GM10847 (cell line): ENCODE data around the gene PSMA2.

Experiments
- POLR2A ChIP-seq: IDR thresholded peaks from 2 replicates; pipeline ENCODE4 v1.6.1; 2011; ENCODE audit not compliant: insufficient read length; ENCODE audit errors: extremely low read depth

Gene PSMA2

DNA sequence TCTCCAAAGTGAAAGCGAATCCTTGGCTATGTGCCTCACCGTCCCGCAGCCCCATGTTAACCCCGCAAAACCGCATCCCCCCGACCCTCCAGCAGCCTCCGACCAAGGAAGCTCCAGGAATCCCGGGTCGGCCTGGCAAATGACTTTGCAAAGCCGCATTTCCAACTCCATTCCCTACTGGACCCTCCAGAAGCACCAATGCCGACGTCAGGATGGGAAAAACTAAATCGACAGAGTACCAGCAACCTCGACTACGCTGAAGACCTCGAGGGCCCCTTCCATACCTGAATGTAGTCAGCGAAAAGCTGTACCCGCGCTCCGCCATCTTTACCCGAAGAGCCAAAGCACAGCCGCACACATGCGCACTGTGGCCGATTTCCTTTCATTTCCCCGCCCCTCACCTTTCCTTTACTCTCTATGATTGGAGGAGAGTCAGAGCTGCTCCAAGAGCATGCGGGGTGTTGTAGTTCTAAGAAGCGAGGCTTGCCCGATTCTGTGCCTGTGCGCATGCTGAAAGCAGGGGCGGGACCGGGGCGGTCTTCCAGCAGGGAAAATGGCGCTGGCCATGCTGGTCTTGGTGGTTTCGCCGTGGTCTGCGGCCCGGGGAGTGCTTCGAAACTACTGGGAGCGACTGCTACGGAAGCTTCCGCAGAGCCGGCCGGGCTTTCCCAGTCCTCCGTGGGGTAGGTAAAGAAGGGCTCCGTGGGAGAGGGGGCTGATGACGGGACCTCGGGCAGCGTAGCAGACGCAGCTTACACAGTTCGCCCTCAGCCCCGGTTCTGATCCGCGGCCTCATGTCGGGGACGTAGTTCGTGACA, at the start of gene PSMA2, which contains the start of gene MRPL32:
Gene PSMA2 (minus strand): TSS at position 341 of the 818 bp plus-strand sequence. CDS start 16 bp downstream, at position 325.
Gene MRPL32 (plus strand): TSS at position 543 of the 818 bp plus-strand sequence. CDS start 11 bp downstream, at position 554.
- TF ChIP-seq POLR2A = peak; percentile 71

DNA sequence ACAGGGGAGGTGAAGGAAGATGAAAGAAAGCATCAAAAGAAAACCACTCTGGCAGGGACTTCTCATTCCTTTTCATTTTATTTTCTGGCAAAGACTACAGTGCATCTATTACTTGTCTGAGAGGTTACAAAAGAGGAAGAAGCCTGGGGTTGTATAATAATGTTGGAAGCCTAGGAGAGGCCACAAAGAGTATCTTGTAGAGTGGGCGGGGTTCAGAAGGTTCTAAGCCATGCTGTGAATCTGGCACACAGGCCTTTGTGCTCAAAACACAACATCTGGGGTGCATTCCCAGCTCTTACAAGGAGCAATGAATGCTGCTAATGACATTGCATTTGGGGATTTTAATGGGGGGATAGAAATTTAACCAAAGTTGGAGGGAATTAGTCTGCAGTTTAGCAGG, 49.6 kb upstream of the PSMA2 start:
- no peak for TF ChIP-seq POLR2A

DNA sequence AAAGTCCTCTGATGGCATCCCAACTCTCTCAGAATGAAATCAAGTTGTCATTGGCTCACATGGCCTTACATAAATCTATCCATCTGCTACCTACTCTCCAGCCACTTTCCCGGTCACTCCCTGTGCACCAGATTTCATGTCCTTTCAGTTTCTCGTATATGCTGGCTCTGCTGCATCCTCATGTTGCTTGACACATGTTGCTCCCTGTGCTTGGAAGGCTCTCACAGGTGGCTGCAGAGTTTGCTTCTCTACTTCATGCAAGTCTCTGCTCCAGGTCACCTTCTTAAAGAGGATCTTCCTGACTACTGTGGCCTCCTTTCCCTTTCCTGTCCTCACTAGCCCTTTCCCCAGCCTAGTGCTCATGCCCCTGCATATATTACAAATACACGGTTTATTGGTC, 48.5 kb upstream of the PSMA2 start:
- TF ChIP-seq POLR2A = no peak

DNA sequence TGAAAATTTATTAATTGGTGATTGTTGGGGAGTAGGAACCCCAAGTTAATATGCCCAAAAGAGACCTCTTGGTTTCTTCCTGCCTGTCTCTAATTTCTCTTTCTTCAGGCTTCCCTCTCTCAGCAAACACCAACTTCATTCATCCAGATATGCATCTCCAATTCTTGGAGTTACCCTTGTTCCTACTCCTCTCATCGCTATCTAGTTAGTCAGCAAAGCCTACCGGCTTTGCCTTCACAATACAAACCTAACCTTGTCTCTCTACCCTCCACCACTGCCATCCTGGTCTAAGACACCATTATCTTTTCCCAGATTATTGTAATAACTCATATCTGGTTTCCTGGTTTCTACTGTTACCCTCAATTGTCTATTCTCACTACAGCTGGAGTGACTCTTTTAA, 48.1 kb upstream of the PSMA2 start:
- no peak for TF ChIP-seq POLR2A

DNA sequence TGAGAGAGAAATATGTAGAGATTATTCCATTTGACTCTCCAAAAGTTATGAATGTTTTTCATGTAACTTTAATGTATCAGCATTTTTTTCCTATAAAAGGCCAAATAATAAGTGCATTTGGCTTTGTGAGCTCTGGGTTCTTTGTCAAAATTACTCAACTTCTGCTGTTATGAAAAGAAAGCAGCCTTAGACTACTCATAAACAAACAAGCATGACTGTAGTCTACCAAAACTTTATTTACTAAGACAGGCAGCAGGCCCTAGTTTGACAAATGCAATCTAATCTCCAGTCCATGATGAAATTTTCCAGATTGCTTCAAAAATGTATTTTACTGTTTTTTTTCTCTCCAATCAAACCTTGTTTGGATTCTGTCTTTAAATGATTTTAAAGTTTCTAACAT, 46.5 kb upstream of the PSMA2 start:
- no peak for TF ChIP-seq POLR2A

DNA sequence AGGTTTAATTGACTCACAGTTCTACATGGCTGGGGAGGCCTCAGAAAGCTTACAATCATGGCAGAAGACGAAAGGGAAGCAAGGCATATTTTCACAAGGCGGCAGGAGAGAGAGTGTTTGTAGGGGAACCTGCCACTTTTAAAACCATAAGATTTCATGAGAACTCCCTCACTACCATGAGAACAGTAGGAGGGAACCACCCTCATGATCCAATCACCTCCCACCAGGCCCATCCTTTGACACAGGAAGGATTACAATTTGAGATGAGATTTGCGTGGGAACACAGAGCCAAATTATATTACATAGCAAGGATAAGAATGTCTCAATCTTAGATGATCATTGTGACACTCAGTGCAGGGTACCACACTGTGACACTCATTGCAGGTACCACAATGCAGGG, 44.4 kb upstream of the PSMA2 start:
- no peak for TF ChIP-seq POLR2A

DNA sequence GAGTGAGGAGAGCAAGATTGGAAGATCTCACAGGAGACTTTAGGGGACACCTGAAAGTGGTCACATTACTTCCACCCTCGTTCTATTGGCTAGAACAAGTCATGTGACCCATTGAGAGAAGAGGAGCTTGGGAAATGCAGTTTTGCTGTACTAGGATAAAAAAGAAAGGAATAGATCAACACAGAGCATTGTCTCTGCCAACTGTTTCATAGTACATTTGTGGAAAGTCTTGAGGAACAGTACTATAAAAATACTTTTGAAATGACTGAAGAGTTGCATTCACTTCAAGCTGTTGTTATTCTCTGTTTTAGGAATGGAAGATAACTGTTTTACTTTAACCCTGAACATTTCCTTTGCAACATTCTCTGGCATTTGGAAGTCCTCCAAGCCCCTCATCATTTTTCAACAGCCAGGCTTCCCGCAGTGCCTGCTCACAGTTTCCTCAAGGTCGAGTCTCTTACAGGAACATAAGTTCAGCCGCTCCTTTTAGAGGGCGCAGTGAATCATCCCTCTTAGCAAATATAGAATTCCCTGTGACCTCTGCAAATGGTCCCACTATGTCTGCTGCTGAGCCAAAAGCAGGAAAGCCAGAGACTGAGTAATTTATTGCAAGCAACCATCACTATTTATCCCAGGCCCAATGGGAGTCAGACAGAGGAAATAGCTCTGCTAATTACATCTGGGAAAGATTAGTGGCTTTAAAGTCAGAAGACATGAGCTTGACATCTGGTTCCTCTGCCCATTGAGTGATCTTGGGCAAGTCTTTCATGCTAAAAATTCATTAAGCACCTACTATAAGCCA, 40.9 kb upstream of the PSMA2 start:
- TF ChIP-seq POLR2A = no peak

DNA sequence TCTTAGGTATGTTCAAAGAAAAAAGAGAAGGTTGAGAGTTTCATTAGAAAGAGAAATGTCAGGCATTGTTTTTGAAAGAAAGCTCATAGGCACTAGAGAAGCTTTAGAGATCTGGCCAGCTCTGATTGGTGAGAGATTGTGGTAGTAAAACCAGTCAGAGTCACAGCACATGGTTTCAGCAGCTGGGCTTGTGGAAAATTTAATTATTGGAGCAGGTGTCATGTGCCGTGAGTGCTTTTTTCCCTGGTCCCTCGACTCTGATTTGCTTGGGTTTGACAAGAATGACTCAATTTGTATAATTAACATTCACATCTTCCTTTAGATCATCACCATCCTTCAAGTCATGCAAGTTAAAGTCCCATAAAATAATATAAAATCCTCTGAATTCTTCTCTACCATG, 35.4 kb upstream of the PSMA2 start:
- no peak for TF ChIP-seq POLR2A

DNA sequence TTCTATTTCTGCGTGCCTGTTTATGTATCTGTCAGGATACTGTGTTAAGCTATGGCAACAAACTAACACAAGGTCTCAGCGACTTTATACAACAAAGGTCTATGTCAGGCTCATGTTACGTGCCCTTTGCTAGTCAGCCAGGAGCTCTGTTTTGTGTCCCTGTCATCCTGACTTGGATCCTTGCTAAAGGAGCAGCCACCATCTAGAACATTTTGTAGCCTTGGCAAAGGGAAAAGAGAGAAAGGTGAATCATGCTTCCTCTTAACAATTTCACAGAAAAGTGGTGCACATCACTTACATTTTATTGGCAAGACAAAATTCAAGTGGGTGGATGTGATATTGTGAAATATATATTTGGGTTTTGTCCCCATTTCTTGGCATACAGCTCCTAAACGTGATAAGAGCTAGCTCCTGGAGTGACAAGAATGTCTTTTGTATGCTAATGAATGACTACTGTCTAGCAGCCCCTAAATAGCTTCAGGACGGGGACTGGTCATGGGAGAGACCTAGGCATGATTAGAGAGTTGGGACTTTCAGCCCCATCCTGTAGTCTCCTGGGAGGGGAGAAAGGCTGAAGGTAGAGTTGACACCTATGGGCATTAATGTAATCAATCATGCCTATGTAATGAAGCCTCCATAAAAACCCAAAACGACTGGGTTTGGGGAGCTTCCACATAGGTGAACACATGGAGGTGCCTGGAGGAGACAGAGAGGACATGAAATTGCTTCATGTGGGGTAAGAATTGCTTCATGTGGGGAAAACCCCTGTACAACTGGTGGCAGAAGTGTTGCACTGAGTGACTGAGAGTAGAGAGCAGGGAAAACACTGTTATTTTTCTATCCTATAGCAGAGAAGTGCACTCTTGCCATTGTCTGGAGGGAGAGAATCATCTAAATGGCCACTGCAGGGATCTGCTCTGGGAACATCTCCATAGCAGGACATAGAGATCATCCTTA, 33.2 kb upstream of the PSMA2 start:
- TF ChIP-seq POLR2A = no peak

DNA sequence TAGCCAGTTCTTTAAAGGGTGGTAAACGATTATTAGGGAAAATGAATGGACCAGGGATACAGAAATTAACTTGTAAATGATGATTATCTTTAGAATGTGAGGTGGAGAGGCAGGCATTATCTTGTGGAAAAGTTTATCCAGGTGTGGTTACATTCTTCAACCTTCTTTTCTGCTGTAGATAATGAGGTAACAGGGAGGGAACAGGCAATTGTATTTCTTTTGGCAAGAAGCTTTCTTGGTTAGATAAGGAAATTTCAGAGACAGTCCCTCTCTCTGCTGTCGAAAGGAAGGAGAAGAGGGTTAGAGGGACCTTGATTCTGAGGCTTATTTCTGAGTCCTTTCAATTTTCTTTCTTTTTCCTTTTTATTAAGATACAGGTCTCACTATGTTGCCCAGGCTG, 32.3 kb upstream of the PSMA2 start:
- no peak for TF ChIP-seq POLR2A

DNA sequence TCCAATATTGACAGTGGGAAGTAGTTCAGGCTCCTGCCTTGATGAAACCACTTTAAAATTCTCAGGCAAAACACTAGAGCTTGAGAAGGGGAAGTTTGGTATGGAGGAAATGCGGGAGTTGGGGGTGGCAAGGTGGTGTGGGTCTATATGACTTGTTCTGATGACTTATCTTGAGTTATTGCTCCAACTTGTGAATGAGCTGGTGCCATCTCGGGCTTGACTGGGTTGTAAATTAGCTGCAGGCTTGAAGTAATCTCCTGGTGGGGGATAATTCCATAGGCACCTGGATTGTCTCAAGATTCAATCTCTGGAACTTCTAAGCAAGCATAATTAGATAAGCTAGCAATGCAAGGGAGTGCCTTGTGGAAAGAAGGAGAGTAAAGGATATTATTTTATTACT, 29.2 kb upstream of the PSMA2 start:
- TF ChIP-seq POLR2A = no peak

DNA sequence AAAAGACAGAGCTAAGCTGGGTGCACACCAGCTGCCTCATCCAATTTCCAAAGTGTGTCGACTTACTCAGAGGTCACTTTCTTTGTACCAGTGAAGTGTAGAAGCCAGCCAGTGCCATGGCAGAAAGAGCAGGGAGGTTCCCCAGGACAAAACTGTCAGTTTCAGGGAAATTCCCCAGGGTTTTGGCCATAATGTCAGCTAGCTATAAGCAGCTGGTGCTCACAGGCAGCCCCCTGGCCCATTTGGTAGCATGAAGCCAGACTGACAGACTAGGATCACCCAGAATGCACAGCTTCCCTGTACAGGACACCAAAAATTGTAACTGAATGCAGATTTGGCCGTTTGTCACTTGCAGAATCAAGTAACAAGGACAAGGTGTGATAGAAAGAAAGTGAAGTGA, 28.8 kb upstream of the PSMA2 start:
- no peak for TF ChIP-seq POLR2A

DNA sequence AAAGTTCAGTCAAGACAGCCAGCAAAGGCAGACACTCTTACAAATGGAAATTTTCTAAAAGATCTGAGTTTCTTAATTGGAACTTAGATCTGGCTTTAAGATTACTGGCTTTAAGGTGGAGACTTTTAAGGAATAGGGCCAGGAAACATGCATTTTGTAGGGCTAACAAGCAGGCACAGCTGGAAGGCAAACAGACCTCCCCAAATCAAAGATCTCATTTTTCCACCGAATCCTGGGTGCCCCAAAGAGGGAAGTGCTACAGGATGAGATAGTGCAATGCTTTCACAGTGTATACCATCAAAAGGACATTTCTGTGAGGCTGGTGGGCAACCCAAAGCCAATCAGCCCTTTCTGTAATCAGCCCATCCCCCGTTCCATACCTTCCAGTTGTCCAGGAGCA, 27.6 kb upstream of the PSMA2 start:
- TF ChIP-seq POLR2A = no peak

DNA sequence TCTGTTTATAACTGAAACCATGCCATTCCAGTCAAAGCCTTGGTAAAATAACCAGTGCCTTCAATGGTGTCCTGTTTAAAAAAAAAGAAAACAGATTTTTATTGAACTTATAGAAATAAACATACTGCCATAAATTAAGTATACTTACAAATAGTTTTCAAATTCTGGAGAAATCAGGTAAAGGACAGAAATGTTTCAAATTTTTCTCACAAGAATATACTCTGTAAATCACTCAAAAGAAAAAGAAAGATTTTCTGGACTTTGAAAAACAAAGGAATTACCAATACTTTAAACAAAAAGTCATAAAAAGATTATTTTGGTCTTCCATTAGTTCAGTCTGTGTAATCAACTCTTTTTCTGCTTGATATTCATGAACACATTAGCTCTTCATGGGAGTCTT, 24.1 kb upstream of the PSMA2 start:
- no peak for TF ChIP-seq POLR2A

DNA sequence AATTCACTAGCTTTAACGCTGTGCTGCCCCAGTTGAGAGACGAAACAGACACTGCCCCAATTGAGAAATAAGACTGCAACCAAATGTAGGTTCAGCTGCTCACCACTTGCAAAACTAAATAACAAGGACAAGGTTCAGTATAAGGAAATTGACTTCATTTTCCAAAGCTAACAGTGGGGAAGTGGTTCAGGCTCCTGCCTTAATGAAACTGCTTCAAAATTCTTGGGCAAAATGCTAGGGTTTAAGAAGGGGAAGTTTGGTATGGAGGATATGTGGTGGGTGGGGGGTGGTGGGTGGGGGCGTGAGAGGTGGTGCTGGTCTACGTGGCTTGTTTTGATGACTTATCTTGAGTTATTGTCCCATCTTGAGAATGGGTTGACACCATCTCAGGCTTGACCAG, 22.0 kb upstream of the PSMA2 start:
- TF ChIP-seq POLR2A = no peak
